ENCODE results near the gene OR13A1. TPM values are rescaled to one million over a fixed set of nuclear protein-coding genes. Genes with fewer than 3 reads are reported as not detected.
A peak's percentile ranks its signal among the peaks of the same experiment; 100 is the strongest.
"Not testable (repeated sequence)": the region's sequence is repeated elsewhere in the genome, so short reads cannot be mapped to it uniquely, and the experiment has no call there.

OR13A1 gene
- total and polyA plus RNA-seq, 8 donors: 0.06 to 0.09 (median 0.07) TPM; not detected in 5

GRCh38 chr10:45313264-45313873 is 2.0 kb downstream of the OR13A1 start:
- H3K9me3 ChIP-seq: peaks cover 0 to 8% of the 10 kb centered on the region in 2 donors
- no peak for ATAC-seq

GRCh38 chr10:45308707-45309106 is 6.7 kb downstream of the OR13A1 start:
- TF ChIP-seq CTCF (IDR thresholded peaks at IDR 0.05): no peak
- no peaks in the 10 kb centered on the region for H3K36me3 ChIP-seq
- intact Hi-C loops (cut with DNase I): no loop called here
- H3K27ac ChIP-seq: no peak overlapping the region
- H3K4me3 ChIP-seq: no peak overlapping the region
- peaks cover 0 to 4% of the 10 kb centered on the region in 2 donors for H3K9me3 ChIP-seq
- ATAC-seq (peak; percentile 57), DNase-seq (no peak)
- H3K4me1 ChIP-seq: no peaks in the 10 kb centered on the region
- no peaks in the 10 kb centered on the region for H3K27me3 ChIP-seq

More at GRCh38 chr10:45313264-45313873, 2.0 kb downstream of the OR13A1 start:
- no peaks in the 10 kb centered on the region for H3K4me1 ChIP-seq
- intact Hi-C loops (cut with DNase I): no loop called here
- H3K27ac ChIP-seq: no peak overlapping the region
- DNase-seq: no peak
- H3K27me3 ChIP-seq: no peaks in the 10 kb centered on the region
- H3K4me3 ChIP-seq: no peak overlapping the region
- H3K36me3 ChIP-seq: no peaks in the 10 kb centered on the region
- TF ChIP-seq CTCF (IDR thresholded peaks at IDR 0.05): no peak

DNA sequence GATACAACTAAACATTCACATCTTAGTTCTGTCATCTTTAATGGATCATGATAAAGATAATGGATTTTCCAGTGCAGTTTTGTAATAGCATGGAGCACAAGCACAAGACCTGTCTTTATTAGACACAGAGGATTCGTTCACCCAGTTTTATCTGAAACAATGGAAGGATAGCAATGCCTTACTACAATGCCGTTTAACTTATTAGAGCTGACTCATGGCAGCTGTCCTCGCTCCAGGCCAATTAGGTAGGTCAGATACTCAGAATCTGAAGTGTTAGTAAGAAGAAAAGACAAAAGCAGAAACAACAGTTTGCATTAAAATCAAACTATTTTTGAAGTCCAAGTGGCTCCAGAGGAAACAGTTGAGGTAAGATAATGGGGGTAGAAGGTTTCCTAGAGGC is 12.8 kb downstream of the OR13A1 start:
- Histone ChIP-seq H3K9me3 (no peaks in the 10 kb centered on the region), H3K27ac (no peak overlapping the region), H3K36me3 (no peaks in the 10 kb centered on the region), H3K4me3 (no peak overlapping the region), H3K27me3 (peaks cover 0 to 10% of the 10 kb centered on the region in 2 donors), H3K4me1 (no peaks in the 10 kb centered on the region)
- no peak for TF ChIP-seq CTCF (IDR thresholded peaks at IDR 0.05)
- DNase-seq (no peak), ATAC-seq (no peak)
- intact Hi-C loops (cut with DNase I): no loop called here

GRCh38 chr10:45298341-45298955 is 17.0 kb downstream of the OR13A1 start:
- H3K36me3 ChIP-seq; H3K27ac ChIP-seq; ATAC-seq; intact Hi-C loops (cut with DNase I); H3K9me3 ChIP-seq; H3K4me3 ChIP-seq; H3K4me1 ChIP-seq; H3K27me3 ChIP-seq; DNase-seq: not testable (repeated sequence)

DNA sequence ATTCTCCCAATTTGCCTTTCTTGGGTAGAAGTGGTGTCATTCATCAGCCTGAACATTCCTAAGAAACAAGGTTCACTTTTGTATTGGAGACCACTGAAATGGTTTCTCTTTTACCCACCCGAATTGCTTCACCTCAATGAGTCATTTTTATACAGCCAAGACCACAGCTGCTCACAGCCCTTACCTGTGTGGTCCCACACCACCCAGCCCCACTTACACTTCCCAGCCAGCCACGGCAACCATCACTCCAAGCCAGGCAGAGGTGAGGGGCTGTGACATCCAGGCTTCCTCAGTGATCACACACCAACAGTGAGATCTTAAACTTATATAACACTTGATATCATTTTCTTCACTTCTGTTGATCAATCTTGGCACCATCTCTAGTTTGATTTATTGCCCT is 20.7 kb downstream of the OR13A1 start:
- intact Hi-C loops (cut with DNase I): no loop called here
- no peak for DNase-seq
- Histone ChIP-seq H3K27ac (no peak overlapping the region), H3K9me3 (peaks cover 0 to 3% of the 10 kb centered on the region in 2 donors), H3K4me3 (no peak overlapping the region), H3K4me1 (no peaks in the 10 kb centered on the region), H3K27me3 (no peaks in the 10 kb centered on the region), H3K36me3 (no peaks in the 10 kb centered on the region)
- no peak for TF ChIP-seq CTCF (IDR thresholded peaks at IDR 0.05)
- no peak for ATAC-seq
